GM19468 (cell line): ENCODE data around the gene ZC3H12C.
"Not testable (repeated sequence)": the region's sequence is repeated elsewhere in the genome, so short reads cannot be mapped to it uniquely, and the experiment has no call there.

Source experiments
- ATAC-seq: cut with Tn5 transposase; IDR thresholded peaks from one replicate; pipeline ENCODE4 v1.9.1; 2021; ENCODE audit warnings: mild to moderate bottlenecking, moderate library complexity, moderate number of reproducible peaks; ENCODE audit not compliant: unreplicated experiment; ENCODE audit errors: extremely low read depth

Gene ZC3H12C

GRCh38 chr11:110174645-110175310 lies 81.6 kb downstream of the ZC3H12C start:
- ATAC-seq: no peak

- ATAC-seq: no peak
Observed at GRCh38 chr11:110176366-110177085, 83.3 kb downstream of the ZC3H12C start.

GRCh38 chr11:110177086-110177456 lies 83.9 kb downstream of the ZC3H12C start:
- no peak for ATAC-seq

- ATAC-seq: no peak
Observed at GRCh38 chr11:110179064-110179463, 85.9 kb downstream of the ZC3H12C start.

- no peak for ATAC-seq
Observed at GRCh38 chr11:110182886-110183285, 89.7 kb downstream of the ZC3H12C start.

- ATAC-seq: no peak
Observed at GRCh38 chr11:110184456-110184855, 91.3 kb downstream of the ZC3H12C start.

- no peak for ATAC-seq
Observed at GRCh38 chr11:110185121-110185591, 92.0 kb downstream of the ZC3H12C start.

GRCh38 chr11:110185599-110185998 lies 92.4 kb downstream of the ZC3H12C start:
- ATAC-seq: no peak

- no peak for ATAC-seq
Observed at GRCh38 chr11:110186456-110186855, 93.3 kb downstream of the ZC3H12C start.

GRCh38 chr11:110186867-110187266 lies 93.7 kb downstream of the ZC3H12C start:
- no peak for ATAC-seq

GRCh38 chr11:110187731-110188130 lies 94.5 kb downstream of the ZC3H12C start:
- ATAC-seq: no peak

- no peak for ATAC-seq
Observed at GRCh38 chr11:110190885-110191284, 97.7 kb downstream of the ZC3H12C start.

GRCh38 chr11:110192604-110193282 lies 99.6 kb downstream of the ZC3H12C start:
- ATAC-seq: not testable (repeated sequence)

GRCh38 chr11:110194211-110194766 lies 101.1 kb downstream of the ZC3H12C start:
- ATAC-seq: not testable (repeated sequence)

GRCh38 chr11:110196241-110196754 lies 103.1 kb downstream of the ZC3H12C start:
- ATAC-seq: no peak

- ATAC-seq: no peak
Observed at GRCh38 chr11:110196884-110197420, 103.8 kb downstream of the ZC3H12C start.

- ATAC-seq: no peak
Observed at GRCh38 chr11:110198031-110198729, 105.0 kb downstream of the ZC3H12C start.

GRCh38 chr11:110199184-110199981 lies 106.2 kb downstream of the ZC3H12C start:
- ATAC-seq: no peak

GRCh38 chr11:110200241-110200640 lies 107.0 kb downstream of the ZC3H12C start:
- no peak for ATAC-seq
